Bronchus fibroblast of lung (primary cell): ENCODE results near the gene HTR7. TPM values are rescaled to one million over a fixed set of nuclear protein-coding genes. Genes with fewer than 3 reads are reported as not detected.

Experiments
- total RNA-seq: library from RNA; depleted of rRNA; stranded (reverse); fragments of >200 nt; gene quantifications from 2 replicates; pipeline ENCODE4 v1.2.3, GENCODE V29; 2015

Gene HTR7
- 2.1 and 2.7 TPM in 2 replicates for total RNA-seq

GRCh38 chr10:90857635-90858460 lies at the start of gene HTR7:
HTR7 (minus strand) TSS chr10:90858039; CDS start chr10:90857671, 368 bp downstream.

GRCh38 chr10:90871766-90872647 lies 14.2 kb upstream of the HTR7 start, which contains the start of gene RPP30:
RPP30 (plus strand) TSS chr10:90871974; CDS start chr10:90871987, 13 bp downstream.

Other genes with a start within 250 kb of the HTR7 start
- gene RPP30, start 13.9 kb upstream of the HTR7 start, total RNA-seq, result 48.3 and 52.8 TPM in 2 replicates
- gene ANKRD1, start 63.0 kb upstream of the HTR7 start, total RNA-seq, result 6.5 and 6.6 TPM in 2 replicates